HCT116 (cell line): ENCODE data around the gene ZNF575.

Source experiments
- CEBPB ChIP-seq: IDR thresholded peaks from 2 replicates; pipeline ENCODE4 v1.6.1; 2012; ENCODE audit warnings: low read depth
- EGR1 ChIP-seq: IDR thresholded peaks from 2 replicates; pipeline ENCODE4 v1.6.1; 2012; ENCODE audit warnings: low read depth
- EZH2 ChIP-seq: fragments of 200-600 bp; sonication (generic); IDR thresholded peaks from 2 replicates; pipeline ENCODE4 v1.6.1; 2017; ENCODE audit warnings: antibody characterized with exemption, mixed run types
- EZH2phosphoT487 ChIP-seq: fragments of 200-600 bp; IDR thresholded peaks from 2 replicates; pipeline ENCODE4 v1.6.1; 2018; ENCODE audit warnings: antibody characterized with exemption, borderline replicate concordance
- POLR2A ChIP-seq: IDR thresholded peaks from 2 replicates; pipeline ENCODE4 v1.7.0; 2011; ENCODE audit warnings: borderline replicate concordance; ENCODE audit not compliant: insufficient read depth, insufficient read length; ENCODE audit errors: extremely low read depth
- POLR2AphosphoS5 ChIP-seq: IDR thresholded peaks from 2 replicates; pipeline ENCODE4 v1.6.1; 2011; ENCODE audit warnings: mild to moderate bottlenecking, low read depth, low read length, moderate library complexity
- SP1 ChIP-seq: IDR thresholded peaks from 2 replicates; pipeline ENCODE4 v1.6.1; 2012; ENCODE audit warnings: low read depth
- YY1 ChIP-seq: IDR thresholded peaks from 2 replicates; pipeline ENCODE4 v1.6.1; 2011; ENCODE audit warnings: low read length, low read depth, moderate library complexity, mild to moderate bottlenecking; ENCODE audit not compliant: insufficient replicate concordance; ENCODE audit errors: extremely low read depth
- TF ChIP-seq, protein P1 (sequence below), 3 experiments: fragments of 200-600 bp in 1 of 3; sonication (generic) in 1 of 3; IDR thresholded peaks in 2 of 3; conservative IDR thresholded peaks in 1 of 3; 2 replicates each; pipeline ENCODE4 v1.5.1; 2012 to 2017; ENCODE audit warnings: low read depth in 2 of 3, low read length in 2 of 3, antibody characterized with exemption in 1 of 3, borderline replicate concordance in 1 of 3, control low read depth in 1 of 3, mild to moderate bottlenecking in 1 of 3, mixed read lengths in 1 of 3, mixed run types in 1 of 3, moderate library complexity in 1 of 3; ENCODE audit not compliant: insufficient read depth in 1 of 3

DNA sequence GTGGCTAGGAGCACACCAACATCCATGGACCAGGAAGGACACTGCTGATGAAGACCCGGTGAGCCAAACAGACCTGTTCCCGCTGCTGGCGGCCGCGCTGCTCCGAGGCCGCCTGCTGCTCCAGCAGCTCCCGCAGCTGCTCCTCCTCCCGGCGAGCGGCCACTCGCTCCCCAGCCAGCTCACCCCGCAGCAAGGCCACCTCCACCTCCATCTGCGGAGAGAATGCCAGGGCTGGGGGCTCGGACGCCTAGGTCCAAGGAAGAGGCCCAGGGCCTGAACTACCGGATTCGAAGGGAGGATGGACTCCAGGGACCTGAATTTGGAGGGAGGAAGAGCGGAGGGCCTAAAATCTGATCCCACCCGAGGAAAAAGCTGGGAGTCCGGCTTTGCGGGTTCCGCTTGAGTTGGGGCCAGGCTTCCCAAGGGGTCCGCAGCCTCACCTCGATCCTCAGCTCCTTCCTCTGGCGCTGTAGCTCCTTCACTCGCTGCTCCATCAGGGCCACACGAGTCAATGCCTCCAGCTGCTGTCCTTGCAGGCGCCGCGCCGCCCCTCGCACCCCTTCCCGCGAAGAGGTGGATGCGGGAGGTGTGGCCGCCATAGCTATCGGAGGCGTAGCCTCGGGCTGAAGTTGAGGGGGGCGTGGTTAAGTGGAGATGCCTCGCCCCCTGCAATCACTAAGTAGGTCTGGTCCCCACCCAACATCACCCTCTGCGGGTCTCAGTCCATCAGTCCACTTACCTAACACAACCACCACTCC, 31.1 kb upstream of the ZNF575 start:
- TF ChIP-seq, protein P1, sequence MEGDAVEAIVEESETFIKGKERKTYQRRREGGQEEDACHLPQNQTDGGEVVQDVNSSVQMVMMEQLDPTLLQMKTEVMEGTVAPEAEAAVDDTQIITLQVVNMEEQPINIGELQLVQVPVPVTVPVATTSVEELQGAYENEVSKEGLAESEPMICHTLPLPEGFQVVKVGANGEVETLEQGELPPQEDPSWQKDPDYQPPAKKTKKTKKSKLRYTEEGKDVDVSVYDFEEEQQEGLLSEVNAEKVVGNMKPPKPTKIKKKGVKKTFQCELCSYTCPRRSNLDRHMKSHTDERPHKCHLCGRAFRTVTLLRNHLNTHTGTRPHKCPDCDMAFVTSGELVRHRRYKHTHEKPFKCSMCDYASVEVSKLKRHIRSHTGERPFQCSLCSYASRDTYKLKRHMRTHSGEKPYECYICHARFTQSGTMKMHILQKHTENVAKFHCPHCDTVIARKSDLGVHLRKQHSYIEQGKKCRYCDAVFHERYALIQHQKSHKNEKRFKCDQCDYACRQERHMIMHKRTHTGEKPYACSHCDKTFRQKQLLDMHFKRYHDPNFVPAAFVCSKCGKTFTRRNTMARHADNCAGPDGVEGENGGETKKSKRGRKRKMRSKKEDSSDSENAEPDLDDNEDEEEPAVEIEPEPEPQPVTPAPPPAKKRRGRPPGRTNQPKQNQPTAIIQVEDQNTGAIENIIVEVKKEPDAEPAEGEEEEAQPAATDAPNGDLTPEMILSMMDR (IDR thresholded peaks at IDR 0.05 in 2 of 3, conservative IDR thresholded peaks at IDR 0.05 in 1 of 3; ENCODE audit: borderline replicate concordance in 1 of 3, insufficient read depth in 1 of 3, low read depth in 2 of 3, low read length in 2 of 3), result no peak
- no peak for TF ChIP-seq SP1
- TF ChIP-seq POLR2AphosphoS5, result no peak
- TF ChIP-seq EZH2, result no peak
- no peak for TF ChIP-seq CEBPB
- TF ChIP-seq YY1, result no peak
- TF ChIP-seq EGR1, result no peak
- TF ChIP-seq POLR2A, result no peak
- TF ChIP-seq EZH2phosphoT487, result no peak
